Activated CD4-positive, alpha-beta T cell treated with anti-CD3 and anti-CD28 coated beads for 1 hour (primary cell): ENCODE results near the gene LPAR1.

Experiments
- DNase-seq: peaks from one replicate; pipeline ENCODE4 v3.0.0-alpha.2; 2020

LPAR1 gene

GRCh38 chr9:111036946-111037345 lies 1.3 kb downstream of the LPAR1 start:
- DNase-seq = no peak

DNA sequence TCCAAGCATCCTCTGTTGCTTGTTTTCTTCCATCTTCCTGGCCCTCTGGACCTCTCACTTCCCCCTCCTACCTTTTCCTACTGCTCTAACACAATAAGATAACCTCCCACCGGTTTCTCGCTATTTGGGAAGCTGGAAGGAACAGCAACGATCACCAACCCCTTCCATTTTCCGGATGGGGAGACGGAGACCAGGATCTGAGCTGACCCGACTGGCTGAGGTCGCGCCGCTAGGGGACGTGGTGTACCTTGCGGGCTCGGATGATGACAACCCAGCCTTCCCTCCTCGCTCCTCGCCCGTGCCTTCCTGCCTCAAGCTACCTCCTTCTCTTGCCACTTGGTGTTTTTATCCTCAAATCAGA lies 1.9 kb downstream of the LPAR1 start:
- no peak for DNase-seq

- DNase-seq = no peak
These were observed 2.5 kb downstream of the LPAR1 start for GRCh38 chr9:111035543-111036428.

DNA sequence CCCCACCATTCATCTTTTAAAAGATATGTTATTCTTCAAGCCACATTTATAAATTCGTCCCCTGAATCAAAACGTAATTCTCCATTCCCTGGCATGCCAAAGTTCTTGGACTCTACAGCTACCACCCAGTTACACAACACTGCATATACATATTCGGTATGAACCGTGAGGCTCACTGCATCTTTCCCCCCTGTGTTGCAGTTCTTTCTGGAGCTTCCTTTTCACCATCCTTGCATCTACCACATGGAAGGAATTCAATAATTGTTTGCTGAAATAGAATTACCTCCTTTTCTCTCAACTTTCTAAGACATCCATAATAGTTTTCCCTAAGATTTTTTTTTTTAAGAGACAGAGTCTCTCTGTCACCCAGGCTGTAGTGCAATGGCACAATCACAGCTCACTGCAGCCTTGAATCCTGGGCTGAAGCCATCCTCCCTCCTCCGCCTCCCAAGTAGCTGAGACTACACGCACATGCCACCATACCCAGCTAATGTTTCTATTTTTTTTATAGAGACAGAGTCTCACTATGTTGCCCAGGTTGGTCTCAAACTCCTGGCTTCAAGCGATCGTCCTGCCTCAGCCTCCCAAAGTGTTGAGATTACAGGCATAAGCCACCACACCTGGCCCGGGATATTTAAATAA lies 3.3 kb downstream of the LPAR1 start:
- DNase-seq = no peak

GRCh38 chr9:111034170-111034897 lies 3.9 kb downstream of the LPAR1 start:
- no peak for DNase-seq

DNA sequence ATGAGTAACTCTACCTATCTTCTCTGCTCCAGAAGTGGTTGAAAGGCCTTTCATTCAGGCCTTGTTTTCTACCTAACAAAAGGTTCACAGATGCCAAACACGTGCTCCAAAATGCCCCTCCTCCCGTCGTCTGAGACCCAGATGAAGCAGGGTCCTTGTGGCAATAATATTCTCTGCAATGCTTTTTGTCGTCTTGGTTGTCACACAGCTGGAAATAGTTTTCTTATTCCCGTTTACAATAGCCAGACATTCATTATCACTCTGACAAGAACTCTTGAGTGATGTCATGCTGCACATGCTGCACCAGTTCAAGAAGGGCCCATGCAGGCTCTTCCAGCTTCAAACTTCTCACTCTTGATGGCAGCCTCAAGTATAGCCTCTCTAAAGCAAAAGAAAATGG lies 7.8 kb downstream of the LPAR1 start:
- no peak for DNase-seq

- DNase-seq = no peak
These were observed 9.0 kb downstream of the LPAR1 start for GRCh38 chr9:111029260-111029659.

DNA sequence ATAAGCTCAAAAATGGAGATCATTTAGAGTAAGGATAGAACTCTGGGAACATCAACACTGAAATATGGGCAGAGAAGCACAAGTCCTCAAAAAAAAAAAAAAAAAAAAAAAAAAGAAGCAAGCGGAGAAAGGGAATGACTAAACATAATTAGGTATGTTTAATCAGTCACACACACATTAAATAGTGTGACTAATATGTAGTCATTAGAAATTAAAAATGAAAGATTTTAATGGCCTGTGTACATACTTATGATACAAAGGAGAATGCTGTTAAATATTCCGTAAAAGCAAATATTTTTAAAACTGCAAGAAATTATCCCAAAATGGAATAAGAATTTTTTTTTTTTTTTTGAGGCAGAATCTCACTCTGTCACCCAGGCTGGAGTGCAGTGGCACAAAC lies 10.5 kb downstream of the LPAR1 start:
- no peak for DNase-seq

- no peak for DNase-seq
These were observed 15.1 kb downstream of the LPAR1 start for GRCh38 chr9:111023128-111023527.

DNA sequence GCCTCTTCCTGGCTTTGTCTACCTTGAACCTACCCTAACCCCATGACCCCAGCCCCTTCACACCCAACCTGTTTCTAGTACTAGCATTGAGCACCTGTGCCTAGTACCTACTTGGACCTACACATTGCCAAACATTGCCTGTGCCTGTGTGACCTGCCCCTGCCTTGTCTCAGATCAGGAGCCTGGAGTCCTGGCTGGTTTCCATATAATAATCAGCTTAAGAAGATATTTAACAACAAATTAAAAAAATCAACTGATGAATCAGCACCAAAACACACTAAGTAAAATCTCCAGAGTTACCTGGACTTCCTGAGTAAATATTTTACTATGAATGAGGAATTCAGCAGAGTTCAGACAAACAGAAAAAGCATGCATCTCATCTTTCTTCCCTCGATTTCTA lies 17.7 kb downstream of the LPAR1 start:
- DNase-seq = no peak

- DNase-seq = no peak
These were observed 21.7 kb downstream of the LPAR1 start for GRCh38 chr9:111016426-111017045.

DNA sequence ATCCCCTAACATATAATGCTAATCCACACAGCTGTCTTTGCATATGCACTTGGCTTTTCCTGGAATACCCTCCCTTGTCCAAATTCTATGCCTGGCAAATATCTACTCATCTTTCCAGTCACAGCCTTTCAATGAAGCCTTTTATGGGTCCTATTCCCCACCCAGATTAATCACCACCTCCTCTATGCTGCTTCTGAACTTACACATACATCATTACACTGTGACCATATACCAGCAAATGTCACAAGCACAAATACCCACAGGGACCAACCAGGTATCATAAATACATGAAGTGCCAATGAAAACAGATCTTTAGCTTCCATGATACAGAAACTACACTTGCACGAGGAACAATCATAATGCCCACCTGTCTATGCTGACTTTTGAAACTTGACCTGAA lies 22.3 kb downstream of the LPAR1 start:
- DNase-seq = no peak

DNA sequence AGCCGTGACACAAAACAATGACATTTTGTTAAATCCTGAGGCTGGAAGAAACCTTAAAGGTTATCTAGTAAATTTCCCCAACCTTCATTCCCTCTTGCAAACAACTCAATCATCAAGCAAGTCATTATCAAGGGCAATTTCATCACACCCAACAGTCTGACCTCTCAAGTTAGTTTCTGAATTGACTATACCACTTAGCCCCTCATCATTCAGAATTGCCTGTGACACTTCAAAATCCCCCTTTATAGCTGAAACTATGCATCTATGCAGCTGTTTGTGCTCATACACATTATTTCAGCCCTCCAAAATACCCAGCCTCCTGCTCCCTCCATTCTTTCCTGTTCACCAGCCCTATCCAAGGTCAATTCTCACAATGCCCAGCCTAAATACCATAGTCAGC lies 24.6 kb downstream of the LPAR1 start:
- no peak for DNase-seq

GRCh38 chr9:111013250-111013649 lies 25.0 kb downstream of the LPAR1 start:
- DNase-seq = no peak

DNA sequence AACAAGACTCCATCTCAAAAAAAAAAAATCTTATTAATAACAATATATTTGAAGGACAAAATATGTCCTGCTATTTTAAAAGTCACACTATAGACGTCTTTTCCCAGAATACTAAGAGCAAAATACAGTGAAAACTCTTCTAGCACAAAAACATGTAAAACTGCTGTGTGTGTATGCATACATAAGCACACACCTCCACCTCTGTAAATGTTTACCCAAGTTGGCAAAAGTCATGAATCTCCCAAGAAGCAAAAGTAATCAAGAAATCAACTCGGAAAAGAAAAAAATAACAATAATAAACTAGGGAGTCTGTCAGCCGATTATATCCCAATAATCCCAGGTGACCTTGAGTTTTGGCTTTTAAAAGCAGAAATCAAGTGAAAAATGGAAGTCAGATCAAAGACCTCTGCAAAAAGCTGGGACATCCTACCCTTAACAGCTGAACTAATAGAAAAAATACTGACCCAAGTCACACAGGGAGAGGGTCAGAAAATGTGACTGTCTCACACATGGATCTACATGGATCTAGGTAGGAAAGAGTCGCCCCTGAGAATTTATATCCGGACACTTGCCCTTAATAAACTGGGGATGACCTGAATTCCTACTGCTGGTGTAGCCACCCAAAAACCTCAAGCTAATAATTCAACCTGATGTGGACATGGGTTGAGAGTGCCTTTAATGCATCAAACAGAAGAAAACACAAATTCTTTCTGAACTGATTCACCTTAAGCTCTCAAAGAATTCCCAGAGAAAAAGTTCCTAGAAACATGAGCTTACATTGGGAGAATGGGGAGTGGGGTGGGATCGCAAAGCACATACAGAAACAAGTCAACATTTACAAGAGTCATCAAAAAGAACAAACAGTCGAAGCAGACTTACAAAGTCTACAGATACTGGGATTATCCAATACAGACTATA lies 29.9 kb downstream of the LPAR1 start:
- DNase-seq = no peak

DNA sequence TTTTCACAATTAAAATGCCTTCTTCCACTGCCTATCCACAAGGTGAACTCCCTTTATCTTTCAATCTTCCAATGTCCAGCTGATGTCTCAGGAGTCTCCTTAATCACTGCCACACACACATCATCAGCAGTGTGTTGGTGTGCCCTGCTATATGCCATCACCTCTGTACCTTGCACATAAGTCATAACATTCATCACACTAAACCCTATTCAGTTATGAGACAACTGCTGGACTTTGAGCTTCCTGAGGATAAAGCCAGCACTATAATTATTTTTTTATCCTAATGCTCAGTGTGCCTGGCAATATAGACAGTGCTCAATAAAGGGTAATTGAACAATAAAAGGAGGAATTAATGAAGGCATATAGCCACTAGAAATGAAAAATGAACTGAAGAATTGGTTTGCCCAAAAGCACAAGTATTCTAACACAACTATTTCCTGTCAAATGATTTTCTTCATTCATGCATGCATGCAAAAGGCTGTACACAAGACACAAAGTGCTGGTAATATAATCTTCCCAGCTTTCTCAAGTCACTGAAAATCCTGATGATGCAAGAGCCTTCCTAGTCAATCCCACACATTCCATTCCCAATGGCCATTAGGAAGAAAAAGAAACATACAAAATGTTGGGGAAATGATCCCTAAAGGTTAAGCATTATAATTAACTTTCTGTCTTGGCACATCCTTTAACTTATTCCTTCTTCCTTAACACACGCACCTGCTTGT lies 32.4 kb downstream of the LPAR1 start:
- no peak for DNase-seq

- no peak for DNase-seq
These were observed 33.3 kb downstream of the LPAR1 start for GRCh38 chr9:111004936-111005335.

DNA sequence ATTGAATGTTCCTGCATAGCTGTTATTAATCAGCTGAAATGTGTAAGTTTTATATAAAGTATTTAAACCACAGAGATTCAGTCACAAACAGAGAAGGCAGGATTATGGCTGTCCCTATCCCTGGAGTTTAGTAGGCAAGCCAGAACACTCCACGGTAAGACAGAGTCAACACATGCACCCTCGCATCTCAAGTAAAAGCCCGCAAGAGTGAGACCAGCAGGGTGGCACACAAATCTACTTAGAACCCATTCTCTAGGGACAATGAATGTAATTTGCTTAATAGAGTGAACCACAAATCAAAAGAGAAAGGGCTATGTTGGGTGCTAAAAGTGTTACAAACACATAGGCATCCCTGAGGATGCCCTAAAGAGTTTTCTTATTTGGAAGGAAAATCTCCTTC lies 35.1 kb downstream of the LPAR1 start:
- no peak for DNase-seq

- no peak for DNase-seq
These were observed 36.7 kb downstream of the LPAR1 start for GRCh38 chr9:111001526-111001925.

GRCh38 chr9:111000202-111000601 lies 38.1 kb downstream of the LPAR1 start:
- no peak for DNase-seq

DNA sequence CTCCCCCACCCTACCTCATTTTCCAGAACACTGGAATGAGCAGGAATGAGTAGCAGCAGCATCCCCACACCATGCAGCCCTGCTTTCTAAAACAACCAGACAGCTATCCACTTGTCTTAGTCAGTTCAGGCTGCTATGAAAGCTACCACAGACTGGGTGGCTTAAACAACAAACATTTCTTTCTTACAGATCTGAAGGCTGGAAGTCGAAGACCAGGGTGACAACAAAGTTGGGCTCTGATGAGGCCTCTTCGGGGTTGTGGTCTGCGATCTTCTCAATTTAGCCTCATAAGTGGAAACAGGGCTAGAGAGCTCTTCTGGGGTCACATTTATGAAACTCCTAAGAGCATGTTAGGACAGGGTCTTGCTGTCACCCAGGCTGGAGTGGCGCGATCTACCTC lies 38.9 kb downstream of the LPAR1 start:
- DNase-seq = no peak

GRCh38 chr9:110997847-110998246 lies 40.4 kb downstream of the LPAR1 start:
- DNase-seq = no peak
